ENCODE measurements around the gene STX10.

Gene STX10

GRCh38 chr19:13103581-13104359, 46.4 kb downstream of the STX10 start:
- TF ChIP-seq CTCF (conservative IDR thresholded peaks at IDR 0.05; ENCODE audit: low read depth) = no peak
- no peak for DNase-seq (ENCODE audit: low spot score)
- ChIA-PET CTCF (interaction anchor here (0.6 to 1.4 kb wide), 4 partner anchors 44 to 173 kb away, joined by 3 to 9 read pairs (median 4); no protein-coding TSS in a partner anchor), POLR2A (ENCODE audit: low non-redundant PET) (no interaction called here)
- peak overlapping the region; percentile 51 for H3K27ac ChIP-seq

GRCh38 chr19:13102666-13103580, 47.3 kb downstream of the STX10 start, which contains the start of gene LYL1:
LYL1 (minus strand) TSS chr19:13102858; CDS start chr19:13101171, 1,687 bp downstream.
- DNase-seq (ENCODE audit: low spot score) = no peak
- no peak for TF ChIP-seq CTCF (conservative IDR thresholded peaks at IDR 0.05; ENCODE audit: low read depth)
- POLR2A ChIA-PET (ENCODE audit: low non-redundant PET) = no interaction called here
- CTCF ChIA-PET = interaction anchor here (0.6 kb wide), 1 partner anchor 174 kb away, joined by 3 read pairs; no protein-coding TSS in a partner anchor
- H3K27ac ChIP-seq = peak within 1 kb of the TSS; percentile 51

- no peak for DNase-seq (ENCODE audit: low spot score)
- no peak for TF ChIP-seq CTCF (conservative IDR thresholded peaks at IDR 0.05; ENCODE audit: low read depth)
- H3K27ac ChIP-seq = peak overlapping the region; percentile 51
- ChIA-PET POLR2A (ENCODE audit: low non-redundant PET) (no interaction called here), CTCF (interaction anchor here (2.0 kb wide), 1 partner anchor 119 kb away, joined by 4 read pairs; no protein-coding TSS in a partner anchor)
Measured at GRCh38 chr19:13102416-13102665, 47.8 kb downstream of the STX10 start.

GRCh38 chr19:13101590-13102415, 48.4 kb downstream of the STX10 start:
- H3K27ac ChIP-seq = peak overlapping the region; percentile 51
- DNase-seq (ENCODE audit: low spot score) = no peak
- ChIA-PET POLR2A (ENCODE audit: low non-redundant PET) (no interaction called here), CTCF (interaction anchor here (0.5 to 2.7 kb wide), 4 partner anchors 14 to 124 kb away, joined by 3 to 10 read pairs (median 6); no protein-coding TSS in a partner anchor)
- TF ChIP-seq CTCF (conservative IDR thresholded peaks at IDR 0.05; ENCODE audit: low read depth) = no peak

GRCh38 chr19:13100841-13101589, 49.2 kb downstream of the STX10 start:
- POLR2A ChIA-PET (ENCODE audit: low non-redundant PET) = no interaction called here
- no peak for DNase-seq (ENCODE audit: low spot score)
- CTCF ChIA-PET = interaction anchor here (0.5 to 2.7 kb wide), 5 partner anchors 15 to 162 kb away, joined by 3 to 10 read pairs (median 5); no protein-coding TSS in a partner anchor
- H3K27ac ChIP-seq = peak overlapping the region; percentile 51
- no peak for TF ChIP-seq CTCF (conservative IDR thresholded peaks at IDR 0.05; ENCODE audit: low read depth)
